ENCODE results near the gene INPP1. TPM values are rescaled to one million over a fixed set of nuclear protein-coding genes. Genes with fewer than 3 reads are reported as not detected.
"Not testable (repeated sequence)": the region's sequence is repeated elsewhere in the genome, so short reads cannot be mapped to it uniquely, and the experiment has no call there.

INPP1 gene
- total RNA-seq, 2 experiments from 2014 or later = not detected

GRCh38 chr2:190334479-190335224 lies 8.7 kb upstream of the INPP1 start:
- H3K36me3 ChIP-seq (ENCODE audit: insufficient read depth, low read length) = no peaks in the 10 kb centered on the region
- no peak overlapping the region for H3K27ac ChIP-seq (ENCODE audit: low read depth, low read length, poor library complexity, severe bottlenecking)
- no peak overlapping the region for H3K4me2 ChIP-seq (ENCODE audit: low read length)
- H2AFZ ChIP-seq (ENCODE audit: low read length) = no peak overlapping the region
- no peak for DNase-seq (ENCODE audit: low spot score)
- no peak for TF ChIP-seq EZH2phosphoT487 (IDR thresholded peaks at IDR 0.05; ENCODE audit: borderline replicate concordance, low read depth, low read length)
- no peak for TF ChIP-seq CTCF (conservative IDR thresholded peaks at IDR 0.05; ENCODE audit: low read length)
- H3K79me2 ChIP-seq (ENCODE audit: insufficient read depth, low read depth, low read length) = no peaks in the 10 kb centered on the region
- H3K9me2 ChIP-seq (ENCODE audit: insufficient read depth, low read length) = no peaks in the 10 kb centered on the region
- no peaks in the 10 kb centered on the region for H3K9me3 ChIP-seq (ENCODE audit: low read length)
- no TSS peak for BruUV-seq (replicated peaks)
- H4K20me1 ChIP-seq (ENCODE audit: insufficient read depth, low read length) = no peaks in the 10 kb centered on the region
- intact Hi-C loops (cut with micrococcal nuclease; ENCODE audit: unreplicated experiment) = no loop called here
- CTCF ChIA-PET (ENCODE audit: unreplicated experiment) = no interaction called here
- H3K4me1 ChIP-seq (ENCODE audit: insufficient read depth, low read length, poor library complexity, severe bottlenecking) = no peaks in the 10 kb centered on the region
- no peak overlapping the region for H3K4me3 ChIP-seq (ENCODE audit: low read depth, low read length, poor library complexity, severe bottlenecking)
- POLR2A ChIA-PET = no interaction called here

- Histone ChIP-seq H2AFZ (ENCODE audit: low read length) (no peak overlapping the region), H3K79me2 (ENCODE audit: insufficient read depth, low read depth, low read length) (no peaks in the 10 kb centered on the region), H3K27ac (ENCODE audit: low read depth, low read length, poor library complexity, severe bottlenecking) (no peak overlapping the region), H3K4me1 (ENCODE audit: insufficient read depth, low read length, poor library complexity, severe bottlenecking) (no peaks in the 10 kb centered on the region), H3K4me2 (ENCODE audit: low read length) (no peak overlapping the region), H3K36me3 (ENCODE audit: insufficient read depth, low read length) (no peaks in the 10 kb centered on the region), H3K9me3 (ENCODE audit: low read length) (no peaks in the 10 kb centered on the region), H3K4me3 (ENCODE audit: low read depth, low read length, poor library complexity, severe bottlenecking) (no peak overlapping the region), H4K20me1 (ENCODE audit: insufficient read depth, low read length) (no peaks in the 10 kb centered on the region), H3K9me2 (ENCODE audit: insufficient read depth, low read length) (no peaks in the 10 kb centered on the region)
- no TSS peak for BruUV-seq (replicated peaks)
- ChIA-PET POLR2A (no interaction called here), CTCF (ENCODE audit: unreplicated experiment) (no interaction called here)
- TF ChIP-seq CTCF (conservative IDR thresholded peaks at IDR 0.05; ENCODE audit: low read length) (no peak), EZH2phosphoT487 (IDR thresholded peaks at IDR 0.05; ENCODE audit: borderline replicate concordance, low read depth, low read length) (no peak)
- no peak for DNase-seq (ENCODE audit: low spot score)
- intact Hi-C loops (cut with micrococcal nuclease; ENCODE audit: unreplicated experiment) = no loop called here
Measured at GRCh38 chr2:190335225-190335559, 8.2 kb upstream of the INPP1 start.

GRCh38 chr2:190335584-190335983 lies 7.8 kb upstream of the INPP1 start:
- H3K4me2 ChIP-seq (ENCODE audit: low read length); CTCF ChIA-PET (ENCODE audit: unreplicated experiment); POLR2A ChIA-PET: not testable (repeated sequence)

More at GRCh38 chr2:190335584-190335983, 7.8 kb upstream of the INPP1 start:
- H2AFZ ChIP-seq (ENCODE audit: low read length); H3K4me3 ChIP-seq (ENCODE audit: low read depth, low read length, poor library complexity, severe bottlenecking); intact Hi-C loops (cut with micrococcal nuclease; ENCODE audit: unreplicated experiment); H3K4me1 ChIP-seq (ENCODE audit: insufficient read depth, low read length, poor library complexity, severe bottlenecking); H3K79me2 ChIP-seq (ENCODE audit: insufficient read depth, low read depth, low read length); DNase-seq (ENCODE audit: low spot score); H3K36me3 ChIP-seq (ENCODE audit: insufficient read depth, low read length); BruUV-seq (replicated peaks); H3K27ac ChIP-seq (ENCODE audit: low read depth, low read length, poor library complexity, severe bottlenecking); H3K9me3 ChIP-seq (ENCODE audit: low read length); H4K20me1 ChIP-seq (ENCODE audit: insufficient read depth, low read length); H3K9me2 ChIP-seq (ENCODE audit: insufficient read depth, low read length): not testable (repeated sequence)

Measured in OCI-LY7 (cell line).